ENCODE measurements around the gene RGL2. TPM values are rescaled to one million over a fixed set of nuclear protein-coding genes. Genes with fewer than 3 reads are reported as not detected.
A peak's percentile ranks its signal among the peaks of the same experiment; 100 is the strongest.

Gene RGL2
- total and polyA plus RNA-seq, 7 donors: 5.8 to 48.9 (median 33.2) TPM

GRCh38 chr6:33314515-33314942 lies 15.8 kb upstream of the RGL2 start:
- intact Hi-C loops (cut with DNase I): loop anchor here (1.0 kb wide), 1 partner anchor 15 kb away; no protein-coding TSS in a partner anchor
- WGBS, 2 donors: 0 to 3% methylated on average over 10 of the region's 10 CpGs

DNA sequence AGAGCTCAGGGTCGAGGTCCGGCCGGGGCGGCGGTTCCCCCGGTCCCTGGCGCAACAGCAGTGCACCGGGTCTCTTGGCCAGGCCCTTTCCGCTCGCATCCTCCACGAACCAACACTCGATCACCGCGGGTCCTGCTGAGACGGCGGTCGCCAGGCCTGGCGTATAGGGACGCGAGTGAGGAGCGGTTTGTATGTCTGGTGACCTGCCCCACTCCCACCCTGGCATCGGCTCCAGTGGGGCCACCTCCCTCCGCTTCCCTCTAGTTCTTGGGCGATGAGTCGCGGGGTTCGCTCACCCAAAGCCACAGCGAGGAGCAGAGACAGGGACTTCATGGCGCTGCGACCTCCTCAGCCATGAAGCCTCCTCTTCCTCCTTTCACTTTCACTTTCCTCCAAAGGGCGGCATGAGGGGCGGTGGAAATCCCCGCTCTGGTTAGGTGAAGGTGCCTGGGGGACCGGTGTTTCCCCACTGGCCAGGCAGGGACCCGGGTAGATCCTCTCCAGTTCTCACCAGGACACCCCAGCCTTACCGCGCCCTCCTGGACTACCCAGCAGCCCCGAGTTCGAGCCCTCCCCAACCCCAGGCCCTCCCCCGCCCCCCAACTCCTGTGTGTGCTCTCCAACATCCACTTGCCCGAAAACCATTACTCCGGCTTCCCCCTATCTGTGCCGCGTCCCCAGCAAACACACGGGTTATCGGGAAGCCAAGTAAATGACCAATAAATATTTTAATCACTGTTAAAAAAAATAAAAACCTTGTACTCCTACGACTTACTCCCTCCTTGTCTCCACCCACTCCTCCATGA lies 15.2 kb upstream of the RGL2 start, which contains the start of gene TAPBP:
Gene TAPBP, minus strand, starts transcription at position 370 of the 806 bp plus-strand sequence. Its CDS starts 37 bp downstream, at position 333.
- H3K27ac ChIP-seq: peak within 1 kb of the TSS; percentile 90 to 97 (median 95)
- no peak for TF ChIP-seq EP300 (IDR thresholded peaks at IDR 0.05)
- TF ChIP-seq CTCF (IDR thresholded peaks at IDR 0.05): no peak
- TF ChIP-seq POLR2A (IDR thresholded peaks at IDR 0.05): peak in 1 of 2 donors; percentile 25
- TF ChIP-seq POLR2AphosphoS5 (IDR thresholded peaks at IDR 0.05): peak; percentile 64 to 80 (median 78)
- H3K9me3 ChIP-seq: no peaks in the 10 kb centered on the region
- peaks cover 0 to 25% (median 2%) of the 10 kb centered on the region in 4 donors for H3K36me3 ChIP-seq
- DNase-seq: peak; percentile 83
- H3K4me3 ChIP-seq: peak within 1 kb of the TSS; percentile 65 to 89 (median 78)
- H3K27me3 ChIP-seq: no peaks in the 10 kb centered on the region
- H3K4me1 ChIP-seq: peaks cover 0 to 65% (median 50%) of the 10 kb centered on the region in 4 donors
- WGBS, 2 donors: 1% methylated on average over 47 of the region's 47 CpGs
- intact Hi-C loops (cut with DNase I): loop anchor here (1.0 kb wide), 1 partner anchor 15 kb away; no protein-coding TSS in a partner anchor

More at GRCh38 chr6:33314515-33314942, 15.8 kb upstream of the RGL2 start:
- DNase-seq: peak; percentile 89
- H3K27me3 ChIP-seq: no peaks in the 10 kb centered on the region
- H3K4me1 ChIP-seq: peaks cover 0 to 69% (median 54%) of the 10 kb centered on the region in 4 donors
- H3K9me3 ChIP-seq: no peaks in the 10 kb centered on the region
- H3K4me3 ChIP-seq: peak overlapping the region; percentile 65 to 89 (median 78)
- H3K27ac ChIP-seq: peak overlapping the region; percentile 90 to 97 (median 95)
- no peak for TF ChIP-seq CTCF (IDR thresholded peaks at IDR 0.05)
- no peak for TF ChIP-seq EP300 (IDR thresholded peaks at IDR 0.05)
- peak in 1 of 4 donors; percentile 27 for TF ChIP-seq POLR2AphosphoS5 (IDR thresholded peaks at IDR 0.05)
- TF ChIP-seq POLR2A (IDR thresholded peaks at IDR 0.05): no peak
- peaks cover 4 to 29% (median 8%) of the 10 kb centered on the region in 4 donors for H3K36me3 ChIP-seq

- DNase-seq: peak; percentile 81
- 0 to 1% methylated on average over 33 of the region's 33 CpGs for WGBS, 2 donors
- H3K36me3 ChIP-seq: peaks cover 0 to 23% (median 2%) of the 10 kb centered on the region in 4 donors
- peak overlapping the region; percentile 65 to 89 (median 78) for H3K4me3 ChIP-seq
- H3K4me1 ChIP-seq: peaks cover 0 to 58% (median 43%) of the 10 kb centered on the region in 4 donors
- no peaks in the 10 kb centered on the region for H3K9me3 ChIP-seq
- intact Hi-C loops (cut with DNase I): no loop called here
- H3K27ac ChIP-seq: peak overlapping the region; percentile 90 to 97 (median 95)
- no peaks in the 10 kb centered on the region for H3K27me3 ChIP-seq
- no peak for TF ChIP-seq POLR2A (IDR thresholded peaks at IDR 0.05)
- no peak for TF ChIP-seq EP300 (IDR thresholded peaks at IDR 0.05)
- TF ChIP-seq CTCF (IDR thresholded peaks at IDR 0.05): no peak
- TF ChIP-seq POLR2AphosphoS5 (IDR thresholded peaks at IDR 0.05): no peak
Observed at GRCh38 chr6:33313105-33313708, 14.5 kb upstream of the RGL2 start.

DNA sequence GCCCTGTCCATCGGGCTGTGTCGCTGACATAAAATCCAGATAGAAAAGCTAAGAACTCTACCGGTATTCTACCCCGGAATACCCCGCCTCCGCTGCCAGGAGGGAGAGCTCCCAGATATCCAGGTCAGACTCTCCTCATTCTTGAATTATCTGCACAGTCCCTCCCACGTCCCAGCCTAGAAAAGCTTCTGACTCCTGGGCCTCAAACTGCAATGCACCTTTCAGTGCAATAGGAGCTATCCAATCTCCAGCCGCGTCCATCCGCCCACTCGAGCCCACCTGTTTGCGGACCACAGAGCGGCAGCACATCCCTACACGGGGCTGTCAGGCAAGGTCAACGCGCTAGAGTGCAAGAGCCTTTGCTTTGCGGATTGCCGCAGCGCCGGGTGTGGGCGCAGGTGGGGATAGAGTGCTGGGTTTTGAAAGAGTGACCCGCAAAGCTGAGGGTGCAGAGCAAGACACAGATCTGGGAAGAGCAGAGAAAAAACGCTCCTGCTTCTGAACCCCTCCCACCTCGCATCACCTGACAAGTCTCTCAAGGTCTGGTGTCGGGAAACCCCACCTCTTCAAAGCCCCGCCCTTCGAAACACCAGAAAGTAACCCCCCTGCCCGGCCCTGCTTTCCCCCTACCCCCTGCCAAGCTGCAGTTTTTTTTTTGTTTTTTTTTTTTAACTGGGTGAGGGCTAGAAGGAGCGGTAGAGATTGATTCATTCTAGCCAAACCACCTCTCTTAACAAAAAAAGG lies 13.8 kb upstream of the RGL2 start:
- Histone ChIP-seq H3K4me1 (peaks cover 0 to 55% (median 42%) of the 10 kb centered on the region in 4 donors), H3K27ac (peak overlapping the region; percentile 90 to 97 (median 95)), H3K4me3 (peak overlapping the region; percentile 65 to 89 (median 78)), H3K27me3 (no peaks in the 10 kb centered on the region), H3K36me3 (peaks cover 0 to 23% (median 2%) of the 10 kb centered on the region in 4 donors), H3K9me3 (no peaks in the 10 kb centered on the region)
- DNase-seq: peak; percentile 84
- 6 to 12% methylated on average over 29 of the region's 29 CpGs for WGBS, 2 donors
- intact Hi-C loops (cut with DNase I): no loop called here
- no peak for TF ChIP-seq EP300 (IDR thresholded peaks at IDR 0.05)
- peak in 2 of 4 donors; percentile 12 to 30 for TF ChIP-seq POLR2AphosphoS5 (IDR thresholded peaks at IDR 0.05)
- no peak for TF ChIP-seq POLR2A (IDR thresholded peaks at IDR 0.05)
- no peak for TF ChIP-seq CTCF (IDR thresholded peaks at IDR 0.05)
